ENCODE measurements around the gene KCNC1.
A peak's percentile ranks its signal among the peaks of the same experiment; 100 is the strongest.

The KCNC1 gene

DNA sequence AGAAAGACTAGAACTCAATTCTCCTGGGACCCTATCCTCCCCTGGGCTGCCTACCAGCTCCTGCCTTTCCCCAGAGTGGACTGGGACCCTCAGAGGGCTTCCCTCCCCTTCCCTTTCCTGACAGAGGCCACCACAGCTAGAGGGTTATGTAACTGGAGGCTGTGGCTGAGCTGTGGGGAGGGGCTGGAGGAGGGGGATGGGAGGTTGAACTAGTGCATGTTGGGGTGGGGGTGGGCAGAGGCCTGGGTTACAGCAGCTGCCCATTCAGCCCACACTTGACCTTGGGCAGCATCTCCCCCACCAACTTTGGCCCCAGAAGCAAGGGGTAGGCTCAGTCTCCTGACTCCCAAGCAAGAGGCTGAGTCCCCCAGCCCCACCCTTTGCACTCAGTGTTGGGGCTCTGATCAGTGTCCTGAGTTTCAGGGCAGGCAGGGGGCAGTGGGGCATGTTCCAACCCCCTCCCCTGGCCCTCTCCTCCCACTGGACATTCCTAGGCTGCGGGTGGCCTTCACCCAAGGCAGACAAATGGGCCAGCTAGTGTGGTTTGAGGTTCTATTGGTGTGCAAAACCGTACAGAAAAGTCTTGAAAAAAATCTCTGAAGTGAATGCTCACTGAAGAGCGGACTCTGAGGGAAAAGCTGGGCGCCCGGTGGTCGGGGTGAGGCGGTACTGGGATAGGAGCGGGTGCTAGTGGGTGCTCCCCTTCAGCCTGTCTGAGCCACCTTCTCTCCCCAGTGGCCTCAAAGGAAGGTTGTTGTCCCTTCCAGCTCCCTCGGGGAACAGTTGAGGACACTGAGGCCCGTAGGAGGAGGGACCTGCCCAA is 3.8 kb downstream of the KCNC1 start:
- no peak for DNase-seq (ENCODE audit: low read depth)

DNA sequence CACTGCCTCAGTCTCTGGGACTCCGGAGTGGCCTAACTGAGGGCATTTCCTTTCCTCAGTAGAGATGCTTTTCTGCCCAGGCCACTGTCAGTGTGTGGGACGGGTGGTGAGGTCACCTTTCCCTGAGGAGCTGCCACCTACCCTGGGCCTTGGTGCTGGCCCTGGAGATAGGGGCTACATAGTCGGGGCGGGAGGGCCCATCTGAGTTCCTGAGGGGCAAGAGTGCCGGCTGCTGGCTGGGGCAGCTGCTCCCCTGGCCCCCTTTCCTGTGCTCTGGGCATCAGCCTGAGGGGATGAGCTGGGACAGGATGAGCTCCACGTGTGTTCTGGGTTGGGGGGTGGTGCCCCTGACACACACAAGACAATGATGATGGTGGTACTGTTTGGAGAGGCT is 5.4 kb downstream of the KCNC1 start:
- DNase-seq (ENCODE audit: low read depth), result no peak

DNA sequence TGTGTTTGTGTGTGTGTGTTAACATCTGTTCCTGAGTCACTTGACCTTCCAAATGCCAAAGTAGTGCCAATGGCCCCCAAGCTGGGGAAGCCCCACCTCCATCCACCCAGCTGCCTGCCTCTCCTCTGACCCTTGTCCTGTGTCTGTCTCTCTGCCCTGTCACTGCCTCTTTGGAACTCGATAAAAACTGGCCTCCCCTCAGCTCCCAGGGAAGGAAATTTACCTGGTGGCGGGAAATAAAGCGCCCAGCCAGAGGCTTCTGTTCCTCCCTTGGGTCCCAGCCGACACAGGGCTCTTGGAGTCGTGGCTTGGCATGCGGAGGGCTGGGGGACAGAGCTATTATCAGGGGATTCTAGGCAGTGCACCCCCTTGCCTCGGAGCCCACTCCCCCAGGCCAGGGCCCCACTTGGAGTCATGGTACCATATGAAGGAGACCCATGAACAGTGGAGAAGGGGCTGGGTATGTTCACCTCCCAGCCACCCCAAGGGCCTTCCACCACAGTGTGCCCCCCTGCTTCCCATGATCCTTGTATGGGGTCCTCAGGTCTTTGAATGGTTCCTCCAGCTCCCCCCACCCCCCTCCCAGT is 6.2 kb downstream of the KCNC1 start:
- no peak for DNase-seq (ENCODE audit: low read depth)

DNA sequence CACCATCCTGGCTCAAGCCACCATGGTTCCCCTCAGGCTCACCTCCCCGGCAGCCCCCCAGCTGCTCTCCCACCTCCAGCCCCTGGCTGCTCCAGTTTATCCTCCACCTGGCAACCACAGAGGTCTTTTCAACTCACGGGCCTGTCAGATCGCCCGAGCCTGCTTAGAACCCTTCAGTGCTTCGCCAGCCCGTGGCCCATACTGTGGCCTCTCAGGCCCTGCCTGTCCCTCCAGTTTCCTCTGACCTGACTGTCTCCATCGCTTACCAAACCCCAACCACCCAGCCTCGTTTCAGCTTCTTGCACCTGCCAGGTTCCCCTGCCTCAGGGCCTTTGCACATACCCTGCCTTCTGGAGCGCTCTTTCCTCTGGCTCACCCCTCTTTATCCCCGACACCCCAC is 6.9 kb downstream of the KCNC1 start:
- DNase-seq (ENCODE audit: low read depth), result no peak

DNA sequence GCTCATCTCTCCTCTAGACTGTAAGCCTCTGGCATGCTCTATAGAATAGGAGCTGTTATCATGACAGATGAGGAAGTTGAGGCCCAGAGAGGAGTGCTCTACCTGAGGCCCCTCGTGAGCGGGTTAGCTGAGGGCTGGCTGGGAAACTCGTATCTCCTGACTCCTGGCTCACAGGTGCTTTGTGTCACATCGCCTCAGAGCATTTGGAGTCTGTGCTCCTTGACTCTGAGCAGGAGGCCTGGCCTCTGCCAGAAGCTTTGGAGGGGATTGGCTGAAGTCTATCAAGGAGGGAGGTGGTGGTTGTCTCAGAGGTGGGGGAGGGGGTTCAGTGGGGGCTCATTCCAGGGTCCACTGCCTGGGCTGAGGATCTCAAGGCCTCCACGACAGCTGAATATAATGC is 7.4 kb downstream of the KCNC1 start:
- no peak for DNase-seq (ENCODE audit: low read depth)

DNA sequence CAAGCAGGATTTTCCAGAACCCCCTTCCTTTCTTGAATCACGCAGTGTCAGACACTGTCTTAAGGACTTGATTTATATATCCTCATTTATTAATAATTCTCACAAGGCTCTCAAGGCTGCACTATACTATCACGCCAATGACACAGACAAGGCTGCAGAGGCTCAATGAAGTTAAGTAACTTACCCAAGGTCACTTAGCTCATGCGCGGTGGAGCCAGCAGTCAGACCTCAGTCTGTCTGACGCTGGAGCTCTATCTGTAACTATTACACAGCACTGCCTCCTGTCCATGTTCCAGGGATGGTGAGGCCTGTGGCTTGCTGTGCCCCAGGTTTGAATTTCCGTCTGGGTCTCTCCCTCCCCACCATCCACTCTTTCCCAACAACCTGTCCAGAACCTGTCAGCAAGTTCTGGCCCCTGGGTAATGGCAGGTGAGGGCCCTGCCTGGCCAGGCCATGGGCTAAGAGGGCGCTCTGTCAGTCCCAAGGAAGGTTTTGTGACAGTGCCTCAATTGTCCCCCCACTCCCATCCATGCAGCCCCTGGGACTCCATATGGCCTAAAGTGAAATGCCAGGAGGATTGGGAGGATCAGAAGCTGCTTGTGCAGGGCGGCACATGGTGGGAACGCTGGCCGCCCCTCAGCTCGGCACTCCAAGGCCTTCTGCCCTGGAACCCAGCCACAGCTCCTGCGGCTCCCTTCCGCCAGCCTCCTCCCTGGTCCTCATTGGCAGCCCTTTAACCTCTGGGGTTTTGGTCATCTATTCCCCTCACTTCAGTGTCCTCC is 8.6 kb downstream of the KCNC1 start:
- no peak for DNase-seq (ENCODE audit: low read depth)

DNA sequence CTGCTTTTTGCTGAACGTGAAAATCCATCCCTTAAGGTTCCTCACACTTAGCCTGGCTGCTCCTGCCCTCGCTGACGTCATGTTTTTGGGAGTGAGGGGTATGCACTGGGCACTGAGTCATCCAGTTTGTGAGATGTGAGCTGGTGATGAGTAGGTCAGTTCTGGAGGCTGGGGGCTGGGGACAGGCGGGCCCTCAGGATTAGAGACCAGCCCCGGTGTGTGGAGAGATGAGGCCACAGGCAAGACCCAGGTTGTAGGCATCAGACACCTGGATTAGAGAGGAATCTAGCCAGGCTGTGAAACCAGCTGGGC is 9.2 kb downstream of the KCNC1 start:
- peak; percentile 50 for DNase-seq (ENCODE audit: low read depth)

DNA sequence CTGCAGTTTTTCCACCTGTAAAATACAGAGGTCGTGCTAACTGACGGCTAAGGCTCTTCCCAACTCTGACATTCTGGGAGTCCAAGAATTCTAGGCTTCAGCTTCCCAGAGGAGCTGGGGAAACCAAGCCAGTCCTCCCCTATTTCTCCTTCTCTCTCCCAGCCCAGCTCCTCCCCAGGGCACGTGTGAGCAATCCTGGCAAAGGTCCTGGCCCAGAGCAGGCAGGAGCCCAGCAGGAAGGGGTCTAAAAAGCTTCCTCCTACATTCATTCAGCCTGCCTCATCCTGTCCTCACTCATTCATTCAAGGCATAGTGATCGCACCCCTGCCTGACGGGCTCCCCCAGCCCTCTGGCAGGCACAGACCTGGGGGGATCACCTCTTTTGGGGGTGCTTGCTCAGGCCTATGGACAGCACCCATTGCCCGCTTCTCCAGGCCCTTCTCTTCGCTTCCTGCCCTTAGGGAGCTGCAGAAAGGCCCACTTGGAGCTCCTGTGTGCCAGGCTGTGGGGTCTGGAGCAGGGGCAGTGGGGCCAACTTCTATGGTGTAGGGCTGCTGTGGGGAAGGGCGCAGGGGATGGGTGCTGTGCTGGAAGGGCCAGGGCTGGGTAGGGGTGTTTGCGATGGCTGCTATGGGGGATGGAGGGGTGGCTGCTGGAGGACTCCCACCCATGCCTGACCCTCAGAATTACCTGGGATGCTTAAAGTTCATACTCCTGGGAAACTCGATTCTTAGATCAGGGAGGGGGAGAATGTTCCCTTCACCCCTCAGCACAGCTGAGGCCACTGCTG is 9.8 kb downstream of the KCNC1 start:
- DNase-seq (ENCODE audit: low read depth), result no peak

DNA sequence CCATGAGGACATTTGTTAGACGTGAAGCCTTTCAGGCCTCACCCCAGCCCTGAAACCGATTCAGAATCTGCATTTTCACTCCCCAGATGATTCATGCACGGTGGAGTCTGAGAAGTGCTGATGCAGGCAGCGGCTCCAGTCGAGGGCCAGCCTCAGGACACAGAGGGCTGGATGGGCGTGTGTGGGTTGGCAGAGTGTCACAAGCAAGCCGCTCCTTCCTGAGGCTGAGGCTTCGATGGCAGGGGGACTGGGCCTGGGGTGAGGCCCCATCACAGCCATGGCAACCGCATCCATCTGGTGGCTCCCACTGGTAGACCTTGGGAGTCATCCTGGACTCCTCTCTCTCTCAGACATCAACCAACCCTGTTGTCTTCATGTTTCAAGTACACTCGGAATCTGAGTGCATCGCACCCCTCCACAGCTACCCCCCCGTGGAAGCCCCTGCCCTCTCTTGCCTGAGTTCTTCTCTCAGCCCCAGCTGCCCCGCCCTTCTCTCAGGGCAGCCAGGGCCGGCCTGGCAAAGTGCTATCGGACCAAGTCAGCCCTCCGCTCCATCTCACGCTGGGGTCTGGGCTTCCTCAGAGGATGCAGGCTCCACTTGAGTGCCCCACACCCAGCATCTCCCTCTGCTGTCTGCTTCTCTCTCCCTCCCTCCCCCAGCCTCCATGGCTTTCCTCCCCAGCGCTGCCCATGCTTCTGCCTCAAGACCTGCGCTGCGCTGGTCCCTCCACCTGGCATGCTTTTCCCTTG is 10.6 kb downstream of the KCNC1 start:
- no peak for DNase-seq (ENCODE audit: low read depth)

DNA sequence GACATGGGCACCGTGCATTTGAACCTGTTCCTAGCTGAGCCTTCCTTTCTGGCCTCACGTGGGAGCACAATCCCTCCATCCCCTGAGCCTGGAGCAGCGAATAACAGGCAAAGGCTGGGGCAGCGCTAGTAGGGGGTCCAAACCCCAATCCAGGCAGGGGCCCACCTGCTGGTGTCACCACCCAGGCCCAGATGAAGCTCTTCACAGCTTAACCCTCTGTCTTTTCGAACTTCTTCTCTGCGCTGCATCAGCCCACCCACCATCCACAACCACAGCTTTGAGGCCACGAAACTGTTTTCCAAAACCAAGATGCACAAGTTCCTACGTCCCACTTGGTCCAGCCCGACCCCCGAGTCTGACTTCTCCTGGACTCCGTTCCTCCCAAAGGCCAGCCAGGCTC is 11.5 kb downstream of the KCNC1 start:
- DNase-seq (ENCODE audit: low read depth), result no peak

DNA sequence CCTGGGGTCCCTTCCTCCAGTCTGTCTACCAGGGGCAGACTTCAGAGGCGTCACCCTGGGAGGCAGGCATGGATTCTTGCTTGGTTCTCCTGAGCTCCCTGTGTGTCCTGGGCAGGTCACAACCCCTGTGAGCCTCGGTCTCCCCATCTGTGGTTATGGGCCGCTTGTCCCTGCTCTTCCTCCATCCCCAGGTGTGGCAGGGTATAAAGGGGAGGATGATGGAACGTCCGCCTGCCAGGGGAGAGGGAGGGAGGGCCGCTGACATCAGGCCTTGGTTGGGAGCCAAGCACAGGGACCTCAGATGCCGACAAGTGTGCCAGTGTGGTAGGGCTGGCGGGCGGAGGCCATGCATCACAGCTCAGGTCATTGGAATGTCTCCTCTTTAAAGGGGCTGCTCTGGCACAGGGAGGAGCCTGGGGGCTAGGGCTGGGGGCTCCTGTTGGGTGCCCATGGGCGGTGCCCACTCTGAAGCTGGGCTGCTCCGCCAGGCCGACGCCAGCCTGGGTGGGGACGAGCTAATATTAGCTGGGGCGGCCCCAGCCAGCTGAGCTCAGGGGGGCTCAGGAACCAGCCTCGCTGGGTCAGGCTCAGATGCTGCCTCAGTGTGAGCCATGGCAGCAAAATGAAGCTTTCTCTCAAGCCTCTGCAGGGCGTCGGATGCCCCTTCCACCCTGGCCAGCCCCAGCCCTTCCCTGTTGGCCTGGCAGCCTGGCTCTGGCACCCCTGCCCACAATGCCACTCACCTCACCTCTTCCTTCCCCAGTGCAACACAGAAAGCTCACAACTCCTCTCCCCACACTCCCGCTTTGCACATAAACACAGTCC is 12.8 kb downstream of the KCNC1 start:
- no peak for DNase-seq (ENCODE audit: low read depth)

DNA sequence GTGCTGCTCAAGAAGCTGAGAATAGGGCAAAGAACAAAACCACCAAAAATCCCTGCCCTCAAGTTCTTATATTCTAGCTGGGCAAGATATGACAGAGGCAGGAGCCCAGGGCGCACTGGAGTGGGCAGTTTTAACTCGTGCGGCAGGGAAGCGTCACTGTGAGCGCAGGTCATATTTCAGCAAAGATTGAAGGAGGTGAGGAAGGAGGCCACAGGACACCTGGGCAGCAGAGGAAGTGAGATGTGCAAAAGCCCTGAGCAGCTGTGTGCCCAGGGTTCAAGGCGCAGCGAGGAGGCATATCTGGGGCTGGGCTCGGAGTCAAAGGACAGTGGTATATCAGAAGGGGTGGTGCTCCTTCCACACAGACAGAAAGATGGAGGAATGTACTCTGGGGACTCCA is 13.5 kb downstream of the KCNC1 start:
- no peak for DNase-seq (ENCODE audit: low read depth)

DNA sequence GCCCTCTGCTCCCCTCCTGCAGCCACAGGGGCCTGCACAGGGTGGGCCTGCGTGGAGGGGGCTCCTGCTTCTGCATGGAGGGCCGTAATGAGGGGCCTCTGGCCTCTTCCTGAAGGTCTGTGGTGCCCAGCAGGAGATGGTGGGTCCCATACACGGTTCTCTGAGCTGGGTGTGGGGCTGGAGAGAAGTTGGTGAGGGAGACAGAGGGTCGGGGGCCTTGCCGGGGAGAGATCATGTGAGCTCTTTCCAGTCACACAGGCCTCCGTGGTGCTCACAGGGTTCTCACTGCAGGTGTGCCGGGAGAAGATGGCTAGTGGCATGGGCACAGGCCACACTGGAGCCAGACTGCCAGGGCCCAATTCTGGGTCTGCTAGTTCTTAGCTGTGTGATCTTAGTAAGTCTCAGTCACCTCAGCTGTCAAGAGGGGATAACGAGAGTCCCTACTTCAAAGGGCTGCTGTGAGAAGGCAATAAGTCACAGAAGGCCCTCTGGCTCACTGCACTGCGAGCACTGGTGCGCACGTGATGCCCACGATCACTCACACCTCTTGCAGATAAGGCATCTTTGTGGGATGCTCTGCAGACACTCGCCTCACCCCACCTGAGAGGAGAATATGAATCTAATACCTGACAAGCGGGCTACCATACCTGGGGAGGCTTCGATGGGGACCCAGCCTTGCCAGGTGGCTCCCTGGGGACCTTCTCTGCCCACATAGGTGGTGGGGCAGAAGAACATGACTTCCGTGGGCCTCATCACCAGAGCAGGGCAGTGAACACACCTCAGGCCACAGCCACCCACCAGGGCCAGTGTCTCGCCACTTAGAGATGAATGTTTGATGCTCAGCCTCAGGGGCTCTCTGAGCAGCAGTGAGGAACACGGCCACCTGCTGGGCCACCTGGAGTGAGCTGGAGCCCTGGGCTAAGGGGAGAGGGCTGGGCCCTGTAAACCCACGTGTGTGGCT is 14.5 kb downstream of the KCNC1 start:
- no peak for DNase-seq (ENCODE audit: low read depth)

DNA sequence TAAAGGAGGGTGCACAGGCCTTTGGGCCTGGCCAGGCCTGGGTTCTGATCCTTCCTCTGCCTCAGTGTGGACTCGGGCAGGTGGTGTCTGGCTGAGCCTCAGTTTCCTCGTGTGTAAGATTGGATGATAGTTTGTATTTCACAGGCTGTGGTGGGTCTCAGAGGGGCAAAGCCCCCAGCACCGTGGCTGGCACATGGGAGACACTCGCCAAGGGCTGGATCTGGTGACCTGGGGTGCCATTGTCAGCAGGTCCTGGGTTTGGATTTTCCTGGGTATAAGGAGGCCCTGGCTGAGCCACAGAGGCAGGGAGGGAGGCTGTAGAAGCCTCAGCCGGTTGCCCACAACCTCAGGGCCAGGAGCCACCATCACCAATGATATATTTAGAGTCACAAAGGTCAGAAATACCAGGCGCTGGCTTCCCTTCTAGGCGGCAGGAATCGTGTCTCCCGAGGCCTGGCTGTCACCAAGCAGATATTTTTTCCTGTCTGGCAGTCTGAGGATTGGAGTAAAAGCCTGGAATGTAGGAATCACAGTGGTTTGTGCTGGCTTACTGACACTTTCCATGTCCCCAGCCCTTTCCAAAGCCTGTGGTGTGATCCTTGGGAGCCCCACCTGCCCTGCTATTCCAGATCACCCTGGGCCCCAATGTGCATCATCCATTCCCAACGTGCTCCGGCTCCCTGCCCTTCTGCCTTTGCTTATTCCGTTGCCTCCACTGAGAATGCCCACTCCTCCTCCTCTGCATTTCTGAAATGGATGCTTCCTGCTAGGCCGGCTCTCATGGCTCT is 15.6 kb downstream of the KCNC1 start:
- no peak for DNase-seq (ENCODE audit: low read depth)

DNA sequence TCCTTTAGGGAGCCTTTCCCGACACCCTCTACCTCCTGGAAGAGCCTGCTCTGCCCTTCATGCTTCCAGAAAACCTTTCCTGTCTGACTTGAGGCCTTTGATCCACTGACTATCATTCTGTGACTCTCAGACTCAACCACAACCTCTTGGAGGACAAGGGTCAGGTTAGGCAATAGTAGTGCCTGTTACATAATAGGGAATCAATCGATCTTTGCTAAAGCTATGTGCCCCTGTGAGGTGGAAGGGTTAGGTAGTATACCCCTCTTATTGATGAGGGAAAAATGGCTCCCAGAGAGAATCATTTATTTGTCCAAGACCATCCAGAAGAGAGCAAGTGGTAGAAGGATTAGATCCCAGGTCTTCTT is 16.2 kb downstream of the KCNC1 start:
- DNase-seq (ENCODE audit: low read depth), result no peak

DNA sequence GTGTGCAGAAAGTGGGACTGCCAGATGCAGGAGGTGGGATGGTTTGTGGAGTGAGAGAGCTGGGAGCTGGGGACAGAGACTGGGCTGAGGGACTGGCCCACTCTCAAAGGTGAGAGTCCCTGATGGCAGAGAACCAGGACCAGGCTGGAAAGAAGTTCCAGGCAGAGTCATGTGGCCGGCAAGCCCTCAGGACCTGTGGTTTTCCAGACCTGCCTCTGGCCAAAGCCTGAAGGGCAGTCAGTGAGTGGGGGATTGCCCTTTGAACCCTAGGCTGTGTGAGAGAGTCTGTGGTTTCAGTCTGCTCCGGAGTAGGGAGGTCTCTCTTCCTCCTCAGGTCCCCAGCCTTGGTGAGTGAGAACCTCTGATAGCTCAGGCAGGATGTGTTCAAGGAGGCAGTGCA is 17.0 kb downstream of the KCNC1 start:
- no peak for DNase-seq (ENCODE audit: low read depth)

DNA sequence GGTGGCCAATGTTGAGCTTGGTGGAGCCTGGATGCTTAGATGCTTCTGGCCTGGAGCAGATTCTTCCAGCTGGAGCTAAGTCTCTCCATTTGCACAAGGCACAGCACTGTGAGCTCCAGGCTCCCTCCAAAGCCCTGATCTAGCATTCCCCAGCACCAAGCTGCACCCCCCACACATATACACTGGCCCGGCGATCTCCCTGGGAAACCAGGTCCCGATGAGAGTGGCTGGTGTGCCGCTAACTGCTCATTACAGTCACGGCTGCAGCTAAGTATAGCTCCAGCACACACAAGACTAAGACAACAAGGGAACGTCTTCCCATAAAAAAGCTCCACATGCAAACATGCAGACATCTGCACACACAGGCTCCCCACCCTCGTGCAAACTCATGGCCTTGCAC is 17.6 kb downstream of the KCNC1 start:
- no peak for DNase-seq (ENCODE audit: low read depth)

DNA sequence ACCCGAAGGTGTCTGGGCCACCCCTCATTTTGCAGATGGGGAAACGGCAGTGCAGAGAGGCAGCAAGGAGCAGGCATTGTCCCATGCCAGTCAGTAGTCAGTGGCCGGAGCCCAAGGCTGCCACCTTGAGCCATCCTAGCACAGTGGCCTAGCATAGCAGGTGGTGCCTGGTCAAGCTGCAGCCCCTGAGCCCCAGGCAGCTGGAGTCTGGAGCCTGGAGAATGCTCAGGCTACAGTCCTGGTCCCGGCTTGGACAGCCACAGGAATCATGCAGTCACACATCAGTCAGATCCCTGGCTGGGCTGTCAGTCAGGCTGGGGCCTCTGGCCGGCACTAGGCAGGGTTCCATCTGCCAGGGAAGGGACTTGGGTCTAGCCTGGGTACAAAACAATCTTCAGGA is 18.6 kb downstream of the KCNC1 start:
- DNase-seq (ENCODE audit: low read depth), result no peak

DNA sequence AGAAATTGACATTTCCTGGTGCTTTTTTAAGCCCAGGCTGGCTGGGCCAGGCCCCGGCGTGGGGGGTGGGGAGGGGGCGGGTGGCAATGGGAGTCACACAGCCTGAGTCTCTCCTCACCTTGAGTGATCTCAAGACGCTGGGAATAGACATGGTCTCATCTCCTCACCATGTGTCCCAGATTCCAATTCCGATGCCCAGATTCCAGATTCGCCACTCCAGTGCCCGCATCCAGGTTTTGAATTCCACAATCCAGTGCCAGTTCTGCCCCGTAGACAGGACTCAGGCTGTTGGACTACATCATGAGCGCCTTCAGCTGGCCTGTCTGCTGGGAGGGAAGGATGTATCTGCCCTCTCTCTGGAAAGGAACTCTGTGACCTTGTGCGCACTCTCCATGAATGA is 19.1 kb downstream of the KCNC1 start:
- DNase-seq (ENCODE audit: low read depth), result no peak
